ENCODE data around the gene THADA.

The THADA gene

GRCh38 chr2:43384143-43384542 is 211.7 kb downstream of the THADA start:
- DNase-seq (ENCODE audit: low read depth), result no peak

GRCh38 chr2:43383533-43383932 is 212.3 kb downstream of the THADA start:
- DNase-seq (ENCODE audit: low read depth), result no peak

GRCh38 chr2:43379494-43379893 is 216.3 kb downstream of the THADA start:
- no peak for DNase-seq (ENCODE audit: low read depth)

GRCh38 chr2:43377327-43377726 is 218.5 kb downstream of the THADA start:
- no peak for DNase-seq (ENCODE audit: low read depth)

GRCh38 chr2:43376523-43377198 is 219.2 kb downstream of the THADA start:
- no peak for DNase-seq (ENCODE audit: low read depth)

- DNase-seq (ENCODE audit: low read depth), result no peak
Observed at GRCh38 chr2:43375746-43376522, 219.9 kb downstream of the THADA start.

- no peak for DNase-seq (ENCODE audit: low read depth)
Observed at GRCh38 chr2:43372416-43373081, 223.3 kb downstream of the THADA start.

- no peak for DNase-seq (ENCODE audit: low read depth)
Observed at GRCh38 chr2:43370705-43371104, 225.1 kb downstream of the THADA start.

- DNase-seq (ENCODE audit: low read depth), result no peak
Observed at GRCh38 chr2:43370146-43370545, 225.7 kb downstream of the THADA start.

- DNase-seq (ENCODE audit: low read depth), result no peak
Observed at GRCh38 chr2:43368483-43369385, 227.1 kb downstream of the THADA start.

GRCh38 chr2:43367012-43367782 is 228.6 kb downstream of the THADA start:
- DNase-seq (ENCODE audit: low read depth), result no peak

GRCh38 chr2:43363120-43363519 is 232.7 kb downstream of the THADA start:
- DNase-seq (ENCODE audit: low read depth), result no peak

- no peak for DNase-seq (ENCODE audit: low read depth)
Observed at GRCh38 chr2:43361286-43361685, 234.6 kb downstream of the THADA start.

- DNase-seq (ENCODE audit: low read depth), result no peak
Observed at GRCh38 chr2:43360137-43360536, 235.7 kb downstream of the THADA start.

GRCh38 chr2:43358410-43359201 is 237.2 kb downstream of the THADA start:
- DNase-seq (ENCODE audit: low read depth), result no peak

- DNase-seq (ENCODE audit: low read depth), result no peak
Observed at GRCh38 chr2:43356774-43357173, 239.1 kb downstream of the THADA start.

GRCh38 chr2:43355399-43355798 is 240.4 kb downstream of the THADA start:
- no peak for DNase-seq (ENCODE audit: low read depth)

- no peak for DNase-seq (ENCODE audit: low read depth)
Observed at GRCh38 chr2:43349904-43350303, 245.9 kb downstream of the THADA start.

- no peak for DNase-seq (ENCODE audit: low read depth)
Observed at GRCh38 chr2:43348908-43349661, 246.8 kb downstream of the THADA start.

GRCh38 chr2:43347746-43348145 is 248.1 kb downstream of the THADA start:
- no peak for DNase-seq (ENCODE audit: low read depth)
